Measurements from ENCODE around the gene SLC6A2. TPM values are rescaled to one million over a fixed set of nuclear protein-coding genes. Genes with fewer than 3 reads are reported as not detected.

The SLC6A2 gene
- total RNA-seq, 1 donor from 2014 or later, result not detected

DNA sequence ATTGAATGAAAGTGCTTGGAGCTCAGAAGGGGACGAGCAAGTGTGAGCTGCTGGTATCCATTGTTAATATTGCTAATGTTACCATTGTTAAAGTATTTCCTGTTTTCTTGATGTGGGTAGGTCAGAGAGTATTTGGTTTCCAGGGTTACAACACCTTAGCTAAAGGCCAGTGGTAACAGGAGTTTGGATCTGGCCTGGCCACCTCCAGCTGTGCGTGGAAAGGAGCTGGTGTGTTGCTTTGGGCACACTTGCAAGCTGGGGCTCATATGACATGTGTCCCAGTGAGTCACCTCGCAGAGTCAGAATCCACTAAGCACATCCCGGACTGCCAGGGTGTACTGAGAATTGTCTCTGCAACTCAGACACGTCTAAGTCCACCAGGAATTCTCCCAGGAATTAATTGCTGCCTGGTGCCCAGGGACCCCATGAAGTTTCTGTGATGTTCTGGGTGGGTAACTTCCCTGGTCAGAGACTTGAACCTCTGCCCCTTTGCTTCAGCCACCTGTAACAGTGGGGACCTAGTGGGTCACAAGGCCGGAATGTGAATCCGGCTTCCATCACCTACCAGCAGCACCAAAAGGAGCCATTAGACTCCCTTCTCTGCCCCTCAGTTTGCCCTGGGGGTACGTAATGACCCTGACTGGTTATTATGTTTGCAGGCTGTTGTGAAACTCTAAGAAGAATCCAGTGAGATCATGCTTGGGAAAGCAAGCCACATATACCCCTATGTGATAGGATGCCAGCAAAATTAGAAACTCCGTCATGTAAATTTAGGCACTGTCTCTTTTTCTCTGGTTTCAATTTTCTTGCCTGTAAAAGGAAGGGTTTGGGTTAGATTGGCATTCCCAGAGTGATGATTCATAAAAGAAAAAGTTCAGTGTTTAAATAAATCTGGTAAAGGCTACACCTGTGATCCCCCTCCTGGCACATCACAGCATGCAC is 12.8 kb downstream of the SLC6A2 start:
- H3K4me3 Mint-ChIP-seq (ENCODE audit: unreplicated experiment), result no peak overlapping the region
- peaks cover 4% of the 10 kb centered on the region for H3K27me3 Mint-ChIP-seq (ENCODE audit: unreplicated experiment)
- H3K9me3 Mint-ChIP-seq (ENCODE audit: unreplicated experiment), result peaks cover 4% of the 10 kb centered on the region
- no peak for DNase-seq
- no peak for TF ChIP-seq CTCF (IDR thresholded peaks at IDR 0.05; ENCODE audit: partially characterized antibody, unreplicated experiment)
- H3K27ac Mint-ChIP-seq (ENCODE audit: unreplicated experiment), result no peak overlapping the region
- peaks cover under 1% of the 10 kb centered on the region for H3K36me3 Mint-ChIP-seq (ENCODE audit: unreplicated experiment)
- H3K4me1 Mint-ChIP-seq (ENCODE audit: low read depth, unreplicated experiment), result peaks cover 2% of the 10 kb centered on the region

- peaks cover 2% of the 10 kb centered on the region for H3K4me1 Mint-ChIP-seq (ENCODE audit: low read depth, unreplicated experiment)
- TF ChIP-seq CTCF (IDR thresholded peaks at IDR 0.05; ENCODE audit: partially characterized antibody, unreplicated experiment), result no peak
- peaks cover 4% of the 10 kb centered on the region for H3K27me3 Mint-ChIP-seq (ENCODE audit: unreplicated experiment)
- no peaks in the 10 kb centered on the region for H3K36me3 Mint-ChIP-seq (ENCODE audit: unreplicated experiment)
- no peak for DNase-seq
- H3K27ac Mint-ChIP-seq (ENCODE audit: unreplicated experiment), result no peak overlapping the region
- H3K4me3 Mint-ChIP-seq (ENCODE audit: unreplicated experiment), result no peak overlapping the region
- peaks cover 4% of the 10 kb centered on the region for H3K9me3 Mint-ChIP-seq (ENCODE audit: unreplicated experiment)
Observed at GRCh38 chr16:55671206-55671973, 15.6 kb downstream of the SLC6A2 start.

- H3K4me1 Mint-ChIP-seq (ENCODE audit: low read depth, unreplicated experiment), result peaks cover 2% of the 10 kb centered on the region
- TF ChIP-seq CTCF (IDR thresholded peaks at IDR 0.05; ENCODE audit: partially characterized antibody, unreplicated experiment), result no peak
- no peak for DNase-seq
- H3K4me3 Mint-ChIP-seq (ENCODE audit: unreplicated experiment), result no peak overlapping the region
- peaks cover 1% of the 10 kb centered on the region for H3K9me3 Mint-ChIP-seq (ENCODE audit: unreplicated experiment)
- no peak overlapping the region for H3K27ac Mint-ChIP-seq (ENCODE audit: unreplicated experiment)
- no peaks in the 10 kb centered on the region for H3K36me3 Mint-ChIP-seq (ENCODE audit: unreplicated experiment)
- peaks cover 4% of the 10 kb centered on the region for H3K27me3 Mint-ChIP-seq (ENCODE audit: unreplicated experiment)
Observed at GRCh38 chr16:55671974-55672280, 16.1 kb downstream of the SLC6A2 start.

DNA sequence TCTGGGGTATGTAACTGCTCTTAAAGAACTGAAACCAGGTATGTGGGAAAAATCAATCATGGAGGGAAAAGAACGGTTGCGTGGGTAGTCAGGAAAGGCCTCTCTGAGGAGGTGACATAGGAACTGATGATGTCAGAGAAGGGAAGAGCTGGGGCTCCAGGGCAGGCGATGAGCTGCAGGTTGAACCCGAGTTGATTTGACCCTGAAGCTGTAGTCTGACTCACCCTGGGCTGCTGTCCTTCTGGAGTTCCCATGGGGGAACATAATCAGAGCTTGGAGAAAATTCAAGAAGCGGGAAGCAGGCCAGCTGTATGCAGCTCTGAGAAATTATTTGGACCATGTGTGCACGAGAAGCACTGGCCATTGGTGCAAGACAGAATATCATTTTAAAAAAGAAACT is 16.7 kb downstream of the SLC6A2 start:
- DNase-seq, result no peak
- Mint-ChIP-seq H3K36me3 (ENCODE audit: unreplicated experiment) (no peaks in the 10 kb centered on the region), H3K27me3 (ENCODE audit: unreplicated experiment) (peaks cover 2% of the 10 kb centered on the region), H3K9me3 (ENCODE audit: unreplicated experiment) (peaks cover 1% of the 10 kb centered on the region), H3K4me3 (ENCODE audit: unreplicated experiment) (no peak overlapping the region), H3K4me1 (ENCODE audit: low read depth, unreplicated experiment) (peaks cover 2% of the 10 kb centered on the region), H3K27ac (ENCODE audit: unreplicated experiment) (no peak overlapping the region)
- no peak for TF ChIP-seq CTCF (IDR thresholded peaks at IDR 0.05; ENCODE audit: partially characterized antibody, unreplicated experiment)
